ENCODE results near the gene GCA. TPM values are rescaled to one million over a fixed set of nuclear protein-coding genes. Genes with fewer than 3 reads are reported as not detected.

Gene GCA
- total and polyA plus RNA-seq, 2 of the 13 experiments (the other 11 are each of a cell fraction or from before 2014, with no cell fraction given) = 42.0 to 48.3 TPM

- TF ChIP-seq AGO1 (IDR thresholded peaks at IDR 0.05; ENCODE audit: low read depth, low read length, poor library complexity, severe bottlenecking) = peak; percentile 79
- no peak for TF ChIP-seq ZNF75D (CRISPR knock-in tag; IDR thresholded peaks at IDR 0.05; ENCODE audit: borderline replicate concordance)
- TF ChIP-seq ZSCAN25 (CRISPR knock-in tag; IDR thresholded peaks at IDR 0.05) = peak; percentile 83
- TF ChIP-seq ZNF615 (CRISPR knock-in tag; IDR thresholded peaks at IDR 0.05; ENCODE audit: borderline replicate concordance) = no peak
- TF ChIP-seq ZNF431 (CRISPR knock-in tag; IDR thresholded peaks at IDR 0.05; ENCODE audit: borderline replicate concordance, low read depth) = 0 out of 2 replicates have a peak, but pooled peaks have one; percentile 54
- peak; percentile 79 for TF ChIP-seq IKZF5 (CRISPR knock-in tag; IDR thresholded peaks at IDR 0.05)
- no peak for TF ChIP-seq DPF2 (CRISPR knock-in tag; IDR thresholded peaks at IDR 0.05; ENCODE audit: borderline replicate concordance, low read depth)
- peak; percentile 66; the same call in 1 of the 2 replicates for TF ChIP-seq ZNF501 (CRISPR knock-in tag; IDR thresholded peaks at IDR 0.05)
- peak; percentile 96 for TF ChIP-seq IKZF4 (CRISPR knock-in tag; IDR thresholded peaks at IDR 0.05; ENCODE audit: borderline replicate concordance, low read depth, not compliant biosample characterization)
- peak; percentile 95; the same call in 1 of the 2 replicates for TF ChIP-seq KDM2A (CRISPR knock-in tag; IDR thresholded peaks at IDR 0.05; ENCODE audit: borderline replicate concordance, low read depth)
- peak; percentile 87 for TF ChIP-seq KMT2B (CRISPR knock-in tag; IDR thresholded peaks at IDR 0.05)
- TF ChIP-seq NRL (CRISPR knock-in tag; IDR thresholded peaks at IDR 0.05; ENCODE audit: borderline replicate concordance) = peak; percentile 77; the same call in 1 of the 2 replicates
- TF ChIP-seq CEBPB (IDR thresholded peaks at IDR 0.05; ENCODE audit: borderline replicate concordance, low read depth, low read length) = no peak
- TF ChIP-seq RFX5 (IDR thresholded peaks at IDR 0.05; ENCODE audit: low read depth, low read length) = peak; percentile 58
- TF ChIP-seq ARNT2 (CRISPR knock-in tag; IDR thresholded peaks at IDR 0.05; ENCODE audit: low read depth) = peak; percentile 93
- TF ChIP-seq ZMYM2 (CRISPR knock-in tag; IDR thresholded peaks at IDR 0.05) = 0 out of 2 replicates have a peak, but pooled peaks have one; percentile 38
- TF ChIP-seq STAT5B (CRISPR knock-in tag; IDR thresholded peaks at IDR 0.05) = no peak
- no peak for TF ChIP-seq RNF219 (CRISPR knock-in tag; IDR thresholded peaks at IDR 0.05)
- peak; percentile 55; the same call in 1 of the 2 replicates for TF ChIP-seq SAFB2 (CRISPR knock-in tag; IDR thresholded peaks at IDR 0.05; ENCODE audit: borderline replicate concordance, low read depth)
- TF ChIP-seq ZNF34 (CRISPR knock-in tag; IDR thresholded peaks at IDR 0.05; ENCODE audit: borderline replicate concordance) = 0 out of 2 replicates have a peak, but pooled peaks have one; percentile 61
- TF ChIP-seq THAP11 (CRISPR knock-in tag; IDR thresholded peaks at IDR 0.05) = peak; percentile 77
- no peak for TF ChIP-seq MNT (IDR thresholded peaks at IDR 0.05)
Observed at GRCh38 chr2:162343824-162344616, at the start of gene GCA (continued).
